Dedifferentiated amniotic fluid mesenchymal stem cell (primary cell): Measurements from ENCODE around the gene ZNF14.
"Not testable (repeated sequence)": the region's sequence is repeated elsewhere in the genome, so short reads cannot be mapped to it uniquely, and the experiment has no call there.

Experiments
- DNase-seq: peaks from one replicate; pipeline ENCODE4 v3.0.0-alpha.2; 2016; ENCODE audit errors: extremely low spot score

ZNF14 gene

DNA sequence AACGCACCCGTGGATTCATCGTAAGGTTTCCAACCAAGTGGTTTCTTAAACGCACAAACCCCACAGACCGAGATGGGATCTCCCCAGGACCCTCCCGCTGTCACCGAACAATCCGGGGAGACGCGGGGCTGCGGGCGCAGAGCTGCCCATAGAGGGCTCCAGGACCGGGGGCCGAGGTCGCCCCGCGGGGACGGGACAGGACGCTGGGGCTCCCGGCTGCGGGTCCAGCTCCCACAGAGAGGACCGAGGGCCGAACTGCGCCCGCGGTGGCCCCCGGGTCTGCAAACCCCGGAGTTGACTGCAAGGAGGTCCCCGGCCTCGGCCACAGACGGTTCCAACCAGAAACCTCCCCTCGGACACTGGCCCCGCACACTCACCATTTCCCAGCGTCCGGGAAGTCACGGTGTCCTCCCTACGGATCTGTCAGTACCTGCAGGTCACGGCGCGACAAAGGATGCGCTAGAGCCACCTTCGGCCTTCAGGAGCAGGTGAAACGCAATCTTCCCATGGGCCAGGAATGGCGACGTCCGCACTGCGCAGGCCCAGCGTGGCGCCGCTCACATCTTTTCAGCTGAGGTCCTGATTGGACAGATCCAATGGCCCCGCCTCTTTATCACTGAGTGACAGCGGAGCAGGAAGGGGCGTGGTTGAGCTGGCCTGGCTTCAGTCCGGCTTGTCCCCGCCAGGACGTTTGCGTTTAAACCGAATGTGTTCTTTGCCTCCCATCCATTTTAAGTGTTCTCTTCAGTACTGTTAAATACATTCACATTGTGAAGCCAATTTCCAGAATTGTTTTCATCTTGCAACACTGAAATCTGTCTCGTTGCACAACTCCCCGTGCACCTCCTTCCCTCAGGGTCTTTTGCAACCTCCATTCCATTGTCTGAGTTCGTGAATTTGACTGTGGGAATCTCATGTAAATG is at the start of gene ZNF14:
ZNF14 (minus strand) TSS at position 534 of the 923 bp plus-strand sequence; CDS start at position 380, 154 bp downstream.
- peak; percentile 93 for DNase-seq

- not testable (repeated sequence) for DNase-seq
Observed at GRCh38 chr19:19781791-19782190, 48.9 kb upstream of the ZNF14 start.

DNA sequence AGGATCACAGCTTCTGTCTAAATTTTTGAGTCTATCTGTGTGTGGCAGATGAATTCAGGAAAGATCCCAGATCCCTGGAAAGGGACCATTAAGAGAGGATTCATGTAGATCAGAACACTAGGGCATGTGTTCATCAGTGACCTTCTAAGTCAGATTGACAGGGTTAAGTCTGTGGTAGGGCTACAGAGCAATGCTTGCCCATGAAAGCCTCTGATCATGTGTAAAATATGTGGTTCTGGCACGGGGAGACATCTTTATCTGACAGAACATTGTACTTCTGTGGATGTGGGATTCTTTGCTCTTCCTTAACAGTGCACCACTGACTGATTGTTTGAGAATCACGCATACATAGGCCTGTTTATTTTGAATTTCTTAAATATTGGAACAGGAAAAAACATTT is 45.8 kb upstream of the ZNF14 start:
- DNase-seq: no peak

DNA sequence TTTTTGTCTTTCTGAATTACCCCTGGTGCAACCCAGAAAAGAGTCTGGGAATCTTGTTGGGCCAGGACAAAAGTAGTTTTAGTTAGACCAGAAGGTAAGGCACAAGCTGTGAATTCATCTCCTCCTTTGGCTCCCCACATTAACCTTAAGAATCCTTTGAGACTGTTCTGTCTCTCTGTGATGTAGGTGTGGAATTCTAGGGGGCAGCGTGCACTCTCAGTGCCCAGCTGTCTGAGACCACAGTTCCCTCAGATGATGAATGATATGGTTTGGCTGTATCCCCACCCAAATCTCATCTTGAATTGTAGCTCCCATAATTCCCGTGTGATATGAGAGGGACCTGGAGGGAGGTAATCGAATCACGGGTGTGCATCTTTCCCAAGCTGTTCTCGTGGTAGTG is 44.8 kb upstream of the ZNF14 start:
- DNase-seq: no peak

DNA sequence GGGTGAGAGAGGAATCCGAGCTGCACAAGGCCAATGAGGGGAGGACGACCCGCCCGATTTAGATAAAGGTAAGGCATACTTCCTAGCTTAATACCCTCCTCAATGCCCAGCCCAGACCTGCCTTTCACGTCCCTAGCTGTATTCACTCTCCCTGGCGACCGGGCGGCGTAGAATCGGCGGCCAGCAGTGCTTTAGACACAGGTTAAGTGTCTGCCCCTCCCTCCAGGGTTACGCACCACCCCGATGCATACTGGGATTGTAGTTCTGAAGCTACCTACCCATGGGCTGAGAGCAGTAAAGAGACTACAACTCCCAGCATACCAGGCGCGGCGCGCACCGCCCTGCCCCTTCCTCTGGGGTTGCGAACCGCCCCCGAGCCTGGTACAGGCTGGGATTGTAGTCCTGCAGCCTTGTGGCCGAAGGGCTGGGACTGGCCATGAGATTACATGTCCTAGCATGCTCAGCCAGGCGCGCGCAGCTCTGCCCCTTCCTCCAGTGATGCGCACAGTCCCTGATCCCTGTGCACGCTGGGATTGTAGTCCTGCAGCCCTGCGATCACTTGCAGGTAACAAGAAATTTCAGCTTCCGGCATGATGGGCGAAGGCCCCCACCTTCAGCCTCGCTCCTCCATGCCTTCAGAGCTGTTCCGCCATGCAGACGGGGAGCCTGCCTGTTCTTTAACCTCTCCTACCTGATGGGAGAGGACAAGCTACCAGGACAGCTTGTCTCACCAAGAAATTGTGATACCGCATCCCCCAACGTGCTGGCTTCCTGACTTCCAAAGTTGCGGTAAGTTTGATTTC is 43.5 kb upstream of the ZNF14 start:
- peak; percentile 96 for DNase-seq

GRCh38 chr19:19775891-19776205 is 42.9 kb upstream of the ZNF14 start:
- no peak for DNase-seq

GRCh38 chr19:19774354-19775033 is 41.6 kb upstream of the ZNF14 start:
- DNase-seq: no peak

DNA sequence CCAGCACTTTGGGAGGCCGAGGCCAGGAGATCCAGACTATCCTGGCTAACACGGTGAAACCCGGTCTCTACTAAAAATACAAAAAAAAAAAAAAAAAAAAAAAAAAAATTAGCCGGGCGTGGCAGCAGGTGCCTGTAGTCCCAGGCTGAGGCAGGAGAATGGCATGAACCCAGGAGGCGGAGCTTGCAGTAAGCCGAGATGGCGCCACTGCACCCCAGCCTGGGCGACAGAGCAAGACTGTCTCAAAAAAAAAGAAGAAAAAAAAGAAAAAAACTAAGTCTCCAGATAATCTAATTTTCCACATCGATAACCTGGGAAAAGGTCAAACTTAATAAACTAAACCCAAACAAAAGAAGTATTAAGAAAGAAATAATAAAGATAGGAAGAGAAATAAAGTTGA is 39.1 kb upstream of the ZNF14 start:
- not testable (repeated sequence) for DNase-seq

DNA sequence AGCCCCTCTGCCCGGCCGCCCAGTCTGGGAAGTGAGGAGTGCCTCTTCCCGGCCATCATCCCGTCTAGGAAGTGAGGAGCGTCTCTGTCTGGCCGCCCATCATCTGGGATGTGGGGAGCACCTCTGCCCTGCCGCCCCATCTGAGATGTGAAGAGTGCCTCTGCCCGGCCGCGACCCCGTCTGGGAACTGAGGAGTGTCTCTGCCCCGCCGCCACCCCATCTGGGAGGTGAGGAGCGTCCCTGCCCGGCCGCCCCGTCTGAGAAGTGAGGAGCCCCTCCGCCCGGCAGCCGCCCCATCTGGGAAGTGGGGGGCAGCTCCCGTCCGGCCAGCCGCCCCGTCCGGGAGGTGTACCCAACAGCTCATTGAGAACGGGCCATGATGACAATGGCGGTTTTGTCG is 37.1 kb upstream of the ZNF14 start:
- DNase-seq: not testable (repeated sequence)

DNA sequence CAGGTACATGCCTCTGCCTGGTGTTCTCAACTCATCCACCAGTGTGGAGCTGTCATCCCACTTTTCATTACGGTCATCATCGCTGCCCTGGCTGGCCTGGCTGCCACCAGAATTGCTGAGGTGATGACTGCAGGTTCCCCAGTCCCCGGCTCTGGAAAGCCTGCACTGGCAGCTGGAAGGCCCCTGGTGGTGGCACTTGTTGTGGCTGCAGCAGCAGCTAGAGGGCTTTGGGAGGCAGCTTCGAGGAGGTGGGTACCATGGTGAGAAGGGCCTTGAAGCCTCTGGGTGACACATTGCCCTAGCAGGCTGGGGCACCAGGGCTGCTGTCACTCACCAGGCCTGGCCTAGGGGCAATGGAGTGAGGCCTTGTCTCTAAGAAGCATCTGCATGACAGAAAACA is 25.3 kb upstream of the ZNF14 start:
- DNase-seq: no peak

DNA sequence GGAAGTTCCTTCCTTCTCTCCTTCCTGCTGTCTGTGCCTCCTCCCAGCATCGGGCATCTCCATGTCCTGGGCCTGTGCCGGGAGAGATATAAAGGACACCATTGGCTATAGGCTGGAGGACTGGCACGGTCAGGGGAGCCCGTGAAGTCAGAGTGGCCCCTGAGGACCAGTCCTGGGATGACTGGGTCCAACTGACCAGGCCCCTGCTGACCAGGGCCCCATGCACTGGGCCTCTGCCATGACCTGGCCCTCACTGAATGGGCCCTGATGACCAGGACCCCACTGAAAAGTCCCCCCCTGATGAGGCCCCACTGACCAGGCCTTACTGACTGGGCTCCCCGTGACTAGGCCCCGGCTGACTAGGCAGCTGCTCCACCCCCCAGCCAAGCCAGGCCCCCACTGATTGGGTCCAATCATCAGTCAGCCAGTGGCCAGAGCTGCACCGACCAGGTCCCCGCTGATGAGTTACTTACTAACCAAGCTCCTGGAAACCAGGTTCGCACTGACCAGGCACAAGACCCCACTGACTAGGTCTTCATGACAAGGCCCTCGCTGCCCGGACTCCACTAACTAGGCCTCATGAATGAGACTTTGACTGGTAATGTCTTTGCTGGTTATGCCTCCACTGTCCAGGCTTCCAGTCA is 20.0 kb upstream of the ZNF14 start:
- DNase-seq: no peak

DNA sequence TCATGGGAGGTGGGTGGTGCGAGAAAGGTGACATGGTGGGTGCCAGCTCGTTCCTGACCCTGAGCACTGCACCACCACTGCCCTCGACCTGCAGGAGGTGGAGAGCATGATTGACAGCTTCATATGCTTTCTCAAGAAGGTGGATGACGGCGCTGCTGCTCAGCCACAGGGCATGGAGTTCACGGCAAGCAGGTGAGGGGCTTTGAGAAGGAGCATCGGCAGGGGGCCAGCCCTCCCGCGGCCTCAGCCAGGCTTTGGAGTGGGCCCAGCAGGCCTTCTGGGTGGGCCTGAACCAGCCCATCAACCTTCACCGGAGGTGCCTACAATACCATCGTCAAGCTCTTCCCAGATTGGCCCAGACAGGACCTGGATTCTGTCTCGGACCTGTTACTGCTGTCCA is 18.9 kb upstream of the ZNF14 start:
- DNase-seq: no peak

GRCh38 chr19:19750842-19751790 is 18.2 kb upstream of the ZNF14 start:
- no peak for DNase-seq

GRCh38 chr19:19749908-19750841 is 17.3 kb upstream of the ZNF14 start:
- DNase-seq: no peak

GRCh38 chr19:19749117-19749907 is 16.4 kb upstream of the ZNF14 start:
- DNase-seq: no peak

- DNase-seq: no peak
Observed at GRCh38 chr19:19748249-19748938, 15.5 kb upstream of the ZNF14 start.

DNA sequence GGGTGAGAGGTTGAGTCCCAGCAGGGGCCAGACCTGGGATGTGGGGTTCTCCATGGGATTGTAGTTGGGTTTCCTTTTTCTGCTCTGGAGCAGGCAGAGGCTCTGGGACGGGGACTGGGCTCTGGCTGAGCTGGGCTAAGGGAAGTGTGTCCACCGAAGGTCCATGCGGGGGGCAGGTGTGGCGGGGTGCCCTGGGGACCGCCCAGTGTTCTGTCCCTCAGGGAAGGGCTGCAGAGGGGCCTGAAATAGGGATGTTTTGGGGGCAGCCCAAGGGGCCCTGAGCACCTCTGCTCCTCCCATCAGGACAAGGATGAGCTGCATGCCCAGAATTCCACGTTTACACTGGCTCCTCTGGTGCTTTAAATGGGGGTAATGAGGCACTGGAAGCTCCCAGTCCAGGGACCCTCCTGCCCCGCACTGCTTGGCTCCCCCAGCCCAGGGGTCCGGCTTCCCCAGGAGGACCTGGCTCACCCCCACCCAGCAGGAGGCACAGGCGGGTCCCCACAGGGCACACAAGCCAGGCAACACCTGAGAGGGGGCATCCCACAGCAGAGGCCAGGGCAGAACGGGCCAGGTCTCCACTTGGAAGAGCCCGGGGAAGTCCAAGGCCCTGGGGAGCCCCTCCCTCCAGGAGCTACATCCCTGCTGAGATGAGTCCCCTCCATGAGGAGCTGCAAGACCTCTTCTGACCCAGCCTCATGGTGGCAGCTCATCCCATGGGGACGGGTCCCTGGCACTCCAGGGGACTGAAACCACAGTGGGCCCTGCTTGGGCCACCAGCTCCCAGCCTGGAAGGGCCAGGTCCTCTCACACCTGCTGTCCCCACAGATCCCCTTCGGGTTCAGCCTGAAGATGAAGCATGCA is 14.7 kb upstream of the ZNF14 start:
- no peak for DNase-seq
